GM12878 (cell line): Measurements from ENCODE around the gene DACH1. TPM values are rescaled to one million over a fixed set of nuclear protein-coding genes. Genes with fewer than 3 reads are reported as not detected.

Experiments used
- ATAC-seq: fragments of 200-7000 bp; cut with Tn5 transposase; 3 replicates; pipeline ENCODE4 v1.9.1; 2020; ENCODE audit warnings: mild to moderate bottlenecking, moderate library complexity
- BruUV-seq: library from RNA; stranded (reverse); fragments of 400-500 nt; replicated peaks from 2 replicates; lab custom pipeline; 2021; lab: Mats Ljungman, UMichigan
- CTCF ChIA-PET: fragments of 300-600 bp; sonication (Branson Sonifier 250); formaldehyde crosslinking; extraction: SDS; loops from one replicate; lab custom pipeline; 2021; ENCODE audit warnings: inconsistent platforms; lab: Yijun Ruan, JAX
- POLR2A ChIA-PET: fragments of 350-600 bp; formaldehyde crosslinking; extraction: SDS; loops from one replicate; lab custom pipeline; 2021; ENCODE audit warnings: inconsistent platforms; lab: Charles Lee
- RAD21 ChIA-PET: fragments of 300-600 bp; sonication (Branson Sonifier 250); formaldehyde crosslinking; loops from one replicate; lab custom pipeline; 2023; ENCODE audit warnings: antibody characterized with exemption; ENCODE audit not compliant: unreplicated experiment; lab: Charles Lee
- SMC1A ChIA-PET: fragments of 300-600 bp; sonication (Branson Sonifier 250); formaldehyde crosslinking; loops from one replicate; lab custom pipeline; 2023; ENCODE audit not compliant: unreplicated experiment, uncharacterized antibody; lab: Charles Lee
- DNase-seq: peaks from one replicate; pipeline ENCODE4 v3.0.0-alpha.2; 2011; ENCODE audit warnings: low read depth, low spot score
- FAIRE-seq: peaks from 3 replicates; lab custom pipeline; 2011; peaks lifted over from hg19 to GRCh38; lab: Jason Lieb, UNC
- H2AFZ ChIP-seq: 2 replicates; pipeline ENCODE4 v1.6.0; 2011; ENCODE audit warnings: low read depth, low read length, control low read depth; ENCODE audit not compliant: control insufficient read depth
- H3K27ac ChIP-seq: 2 replicates; pipeline ENCODE4 v1.5.1; 2011; ENCODE audit warnings: control low read depth; ENCODE audit not compliant: control insufficient read depth, insufficient read depth
- H3K27me3 ChIP-seq, 2 experiments: replicated peaks in 1 of 2; 2 replicates each; pipeline versions ENCODE4 v1.6.0 to v1.6.1; 2011; ENCODE audit warnings: low read length in 1 of 2; ENCODE audit not compliant: control insufficient read depth in 2 of 2, insufficient read depth in 2 of 2
- H3K36me3 ChIP-seq, 2 experiments: 2 replicates each; pipeline ENCODE4 v1.5.1; 2011; ENCODE audit warnings: low read length in 1 of 2; ENCODE audit not compliant: control insufficient read depth in 2 of 2, insufficient read depth in 2 of 2
- H3K4me1 ChIP-seq: 2 replicates; pipeline ENCODE4 v1.6.1; 2011; ENCODE audit warnings: mild to moderate bottlenecking, low read length, moderate library complexity, mixed read lengths; ENCODE audit not compliant: control insufficient read depth, insufficient read depth
- H3K4me2 ChIP-seq: 2 replicates; pipeline ENCODE4 v1.6.0; 2011; ENCODE audit warnings: control low read depth; ENCODE audit not compliant: control insufficient read depth, insufficient read depth
- H3K4me3 ChIP-seq: fragments of 200-600 bp; sonication (generic); 2 replicates; pipeline ENCODE4 v1.5.1; 2016
- H3K79me2 ChIP-seq: 2 replicates; pipeline ENCODE4 v1.6.0; 2011; ENCODE audit warnings: low read length; ENCODE audit not compliant: control insufficient read depth, insufficient read depth
- H3K9ac ChIP-seq: 2 replicates; pipeline ENCODE4 v1.8.0; 2011; ENCODE audit warnings: low read length, control low read depth, mixed read lengths; ENCODE audit not compliant: control insufficient read depth, insufficient read depth
- H3K9me3 ChIP-seq: replicated peaks from 3 replicates; pipeline ENCODE4 v1.5.1; 2011; ENCODE audit warnings: mild to moderate bottlenecking, low read length; ENCODE audit not compliant: control insufficient read depth, insufficient read depth
- H4K20me1 ChIP-seq: 2 replicates; pipeline ENCODE4 v1.6.0; 2011; ENCODE audit not compliant: control insufficient read depth, insufficient read depth
- BRCA1 ChIP-seq: IDR thresholded peaks from 2 replicates; pipeline ENCODE4 v1.6.1; 2011; ENCODE audit warnings: low read depth, low read length, improper control_type of control experiment
- FOXK2 ChIP-seq: fragments of 450-650 bp; IDR thresholded peaks from 2 replicates; pipeline ENCODE4 v1.6.1; 2017; ENCODE audit warnings: mild to moderate bottlenecking, moderate library complexity
- GABPA ChIP-seq: IDR thresholded peaks from 2 replicates; pipeline ENCODE4 v1.6.1; 2014; ENCODE audit warnings: antibody characterized with exemption, low read depth, mild to moderate bottlenecking, inconsistent platforms
- PAX5 ChIP-seq: IDR thresholded peaks from 2 replicates; pipeline ENCODE4 v1.6.1; 2011; ENCODE audit warnings: low read depth, low read length, borderline replicate concordance
- POLR2A ChIP-seq: IDR thresholded peaks from 2 replicates; pipeline ENCODE4 v1.6.1; 2011; ENCODE audit warnings: low read depth, mild to moderate bottlenecking, low read length
- POU2F2 ChIP-seq: IDR thresholded peaks from 3 replicates; pipeline ENCODE4 v1.6.1; 2011; ENCODE audit warnings: low read depth, mild to moderate bottlenecking, low read length, borderline replicate concordance
- RAD21 ChIP-seq: IDR thresholded peaks from 2 replicates; pipeline ENCODE4 v1.6.1; 2011; ENCODE audit warnings: mild to moderate bottlenecking, low read depth, low read length, moderate library complexity; ENCODE audit not compliant: insufficient read depth
- SMARCA5 ChIP-seq: fragments of 450-650 bp; IDR thresholded peaks from 2 replicates; pipeline ENCODE4 v1.6.1; 2017; ENCODE audit warnings: mild to moderate bottlenecking
- ZNF622 ChIP-seq: fragments of 450-650 bp; IDR thresholded peaks from 2 replicates; pipeline ENCODE4 v1.6.1; 2017; ENCODE audit warnings: mild to moderate bottlenecking, inconsistent platforms
- WGBS: methylation state at CpG from one replicate; pipeline ENCODE4 v1.1.6; 2016; ENCODE audit warnings: low lambda C conversion rate; ENCODE audit not compliant: insufficient replicate concordance, insufficient coverage; ENCODE audit errors: missing lambda C conversion rate; 5-methylcytosine and 5-hydroxymethylcytosine counted together
- in situ Hi-C: fragments of 300-500 bp; cut with MboI; formaldehyde crosslinking; loops from 9 replicates; pipeline ENCODE4 v1.14.3; 2018; ENCODE audit warnings: mixed read lengths
- intact Hi-C: fragments of 100-400 bp; cut with micrococcal nuclease; formaldehyde crosslinking; loops from one replicate; pipeline ENCODE4 v1.14.2; 2022; ENCODE audit not compliant: unreplicated experiment
- polyA plus RNA-seq, 11 experiments: library from polyadenylated mRNA; depleted of rRNA in 4 of 11; unstranded in 6 of 11; stranded (reverse) in 5 of 11; fragments of >200 nt; fragmentation: Nextera tagmentation in 4 of 11; fragmentation: Illumina TruSeq in 1 of 11; extraction: Ambion mirVana in 4 of 11; extraction: Trizol in 1 of 11; gene quantifications; 1 replicate in 1 of 11; 2 replicates in 10 of 11; pipeline versions ENCODE4 v1.2.1 to v1.2.3, GENCODE V29; 2011 to 2016; ENCODE audit warnings: inconsistent platforms in 2 of 11, missing spikeins in 2 of 11, low read depth in 1 of 11
- total RNA-seq, 4 experiments: library from RNA; depleted of rRNA in 3 of 4; stranded (reverse); fragments of >200 nt in 3 of 4; fragmentation: Illumina TruSeq in 1 of 4; extraction: Trizol in 1 of 4; gene quantifications; 2 replicates each; pipeline versions ENCODE4 v1.2.1 to v1.2.3, GENCODE V29; 2013 to 2021
- TF ChIP-seq, protein P1 (sequence below): fragments of 450-650 bp; formaldehyde crosslinking; IDR thresholded peaks from 2 replicates; pipeline ENCODE4 v1.4.0; 2020; ENCODE audit warnings: mild to moderate bottlenecking, moderate library complexity
- TF ChIP-seq, protein P2 (sequence below): fragments of 450-650 bp; IDR thresholded peaks from 2 replicates; pipeline ENCODE4 v1.6.1; 2016; ENCODE audit warnings: mild to moderate bottlenecking

Gene DACH1
- total and polyA plus RNA-seq, 10 of the 15 experiments (the other 5 are each of a cell fraction or from before 2014, with no cell fraction given): 0.05 TPM; not detected in 9

- Histone ChIP-seq H3K79me2 (no peaks in the 10 kb centered on the region), H4K20me1 (no peaks in the 10 kb centered on the region), H3K9me3 (no peaks in the 10 kb centered on the region), H3K9ac (no peak overlapping the region), H3K4me2 (no peak overlapping the region), H3K4me3 (no peak overlapping the region), H3K27ac (no peak overlapping the region), H3K36me3 (no peaks in the 10 kb centered on the region), H3K4me1 (no peaks in the 10 kb centered on the region), H2AFZ (no peak overlapping the region), H3K27me3 (no peaks in the 10 kb centered on the region)
- POLR2A ChIA-PET: no interaction called here
- no peak for TF ChIP-seq POLR2A
- TF ChIP-seq, protein P1, sequence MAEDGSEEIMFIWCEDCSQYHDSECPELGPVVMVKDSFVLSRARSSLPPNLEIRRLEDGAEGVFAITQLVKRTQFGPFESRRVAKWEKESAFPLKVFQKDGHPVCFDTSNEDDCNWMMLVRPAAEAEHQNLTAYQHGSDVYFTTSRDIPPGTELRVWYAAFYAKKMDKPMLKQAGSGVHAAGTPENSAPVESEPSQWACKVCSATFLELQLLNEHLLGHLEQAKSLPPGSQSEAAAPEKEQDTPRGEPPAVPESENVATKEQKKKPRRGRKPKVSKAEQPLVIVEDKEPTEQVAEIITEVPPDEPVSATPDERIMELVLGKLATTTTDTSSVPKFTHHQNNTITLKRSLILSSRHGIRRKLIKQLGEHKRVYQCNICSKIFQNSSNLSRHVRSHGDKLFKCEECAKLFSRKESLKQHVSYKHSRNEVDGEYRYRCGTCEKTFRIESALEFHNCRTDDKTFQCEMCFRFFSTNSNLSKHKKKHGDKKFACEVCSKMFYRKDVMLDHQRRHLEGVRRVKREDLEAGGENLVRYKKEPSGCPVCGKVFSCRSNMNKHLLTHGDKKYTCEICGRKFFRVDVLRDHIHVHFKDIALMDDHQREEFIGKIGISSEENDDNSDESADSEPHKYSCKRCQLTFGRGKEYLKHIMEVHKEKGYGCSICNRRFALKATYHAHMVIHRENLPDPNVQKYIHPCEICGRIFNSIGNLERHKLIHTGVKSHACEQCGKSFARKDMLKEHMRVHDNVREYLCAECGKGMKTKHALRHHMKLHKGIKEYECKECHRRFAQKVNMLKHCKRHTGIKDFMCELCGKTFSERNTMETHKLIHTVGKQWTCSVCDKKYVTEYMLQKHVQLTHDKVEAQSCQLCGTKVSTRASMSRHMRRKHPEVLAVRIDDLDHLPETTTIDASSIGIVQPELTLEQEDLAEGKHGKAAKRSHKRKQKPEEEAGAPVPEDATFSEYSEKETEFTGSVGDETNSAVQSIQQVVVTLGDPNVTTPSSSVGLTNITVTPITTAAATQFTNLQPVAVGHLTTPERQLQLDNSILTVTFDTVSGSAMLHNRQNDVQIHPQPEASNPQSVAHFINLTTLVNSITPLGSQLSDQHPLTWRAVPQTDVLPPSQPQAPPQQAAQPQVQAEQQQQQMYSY: no peak
- TF ChIP-seq BRCA1: no peak
- TF ChIP-seq PAX5: no peak
- no peak for TF ChIP-seq SMARCA5
- no peak for TF ChIP-seq FOXK2
- no peak for TF ChIP-seq GABPA
- no peak for TF ChIP-seq ZNF622
- TF ChIP-seq, protein P2, sequence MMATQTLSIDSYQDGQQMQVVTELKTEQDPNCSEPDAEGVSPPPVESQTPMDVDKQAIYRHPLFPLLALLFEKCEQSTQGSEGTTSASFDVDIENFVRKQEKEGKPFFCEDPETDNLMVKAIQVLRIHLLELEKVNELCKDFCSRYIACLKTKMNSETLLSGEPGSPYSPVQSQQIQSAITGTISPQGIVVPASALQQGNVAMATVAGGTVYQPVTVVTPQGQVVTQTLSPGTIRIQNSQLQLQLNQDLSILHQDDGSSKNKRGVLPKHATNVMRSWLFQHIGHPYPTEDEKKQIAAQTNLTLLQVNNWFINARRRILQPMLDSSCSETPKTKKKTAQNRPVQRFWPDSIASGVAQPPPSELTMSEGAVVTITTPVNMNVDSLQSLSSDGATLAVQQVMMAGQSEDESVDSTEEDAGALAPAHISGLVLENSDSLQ: no peak
- no peak for TF ChIP-seq RAD21
- TF ChIP-seq POU2F2: no peak
- WGBS: 32% methylated on average over 2 of the region's 2 CpGs
- in situ Hi-C loops: no loop called here
- no TSS peak for BruUV-seq
- RAD21 ChIA-PET: no interaction called here
- DNase-seq (no peak), ATAC-seq (no peak), FAIRE-seq (no peak)
- CTCF ChIA-PET: no interaction called here
- SMC1A ChIA-PET: no interaction called here
- intact Hi-C loops: no loop called here
Observed at GRCh38 chr13:71536201-71536600, 330.8 kb downstream of the DACH1 start.
